ENCODE results near the gene CTNND2.
"Not testable (repeated sequence)": the region's sequence is repeated elsewhere in the genome, so short reads cannot be mapped to it uniquely, and the experiment has no call there.

CTNND2 gene

DNA sequence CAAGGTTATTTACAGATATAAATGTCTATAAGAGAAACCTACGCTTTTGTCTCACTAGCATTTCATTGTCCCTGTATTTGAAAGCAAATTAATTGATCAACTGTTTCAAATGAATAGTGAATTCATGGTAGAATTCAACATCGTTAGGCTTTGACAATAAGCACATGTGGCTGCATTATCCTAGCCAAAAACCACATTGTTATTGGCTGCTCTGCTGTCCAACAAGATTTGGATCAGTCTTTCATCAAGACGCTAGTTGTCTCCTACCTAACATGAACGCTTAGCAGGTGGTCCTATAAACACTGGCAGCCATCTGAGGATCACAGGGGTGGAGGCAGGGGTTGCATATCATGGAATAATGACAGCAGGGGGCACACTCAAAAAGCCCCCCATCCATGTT is 455.0 kb downstream of the CTNND2 start:
- DNase-seq, result no peak

DNA sequence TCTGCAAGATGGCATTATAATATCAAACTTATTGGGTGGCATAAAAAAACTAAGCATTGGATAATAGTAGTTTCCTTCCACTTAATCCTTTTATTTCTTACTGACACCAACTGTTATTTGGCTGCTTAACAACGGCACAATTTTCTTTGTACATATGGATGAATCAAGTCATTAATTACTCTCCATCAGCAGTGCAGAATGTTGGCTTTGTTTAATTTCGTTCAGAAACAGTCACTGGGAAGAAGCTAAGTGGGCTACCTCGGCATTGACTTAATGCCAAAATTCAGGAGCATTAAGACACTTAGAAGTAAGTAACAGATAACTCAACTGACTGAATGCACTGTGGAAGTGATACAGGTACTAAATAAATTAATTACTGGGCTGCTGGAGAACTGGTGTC is 460.4 kb downstream of the CTNND2 start:
- DNase-seq, result no peak

DNA sequence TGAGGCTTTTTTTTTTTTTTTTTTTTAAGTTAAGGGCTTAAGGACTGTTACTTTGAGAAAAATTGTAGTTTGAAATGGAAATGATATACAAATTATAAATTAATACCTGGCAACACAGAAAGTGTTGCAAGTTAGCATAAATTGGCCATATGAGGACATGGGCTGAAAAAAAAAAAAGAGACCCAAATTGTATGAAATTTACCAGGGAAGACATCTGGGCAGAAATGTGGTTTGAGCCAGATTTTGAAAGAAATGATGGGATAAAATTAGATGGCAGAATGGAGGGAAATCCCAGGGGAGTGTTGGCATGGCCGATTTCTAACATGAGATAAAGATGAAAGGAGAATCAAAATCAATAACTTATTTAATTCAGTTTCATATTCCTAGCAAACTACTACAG is 472.1 kb downstream of the CTNND2 start:
- no peak for DNase-seq

DNA sequence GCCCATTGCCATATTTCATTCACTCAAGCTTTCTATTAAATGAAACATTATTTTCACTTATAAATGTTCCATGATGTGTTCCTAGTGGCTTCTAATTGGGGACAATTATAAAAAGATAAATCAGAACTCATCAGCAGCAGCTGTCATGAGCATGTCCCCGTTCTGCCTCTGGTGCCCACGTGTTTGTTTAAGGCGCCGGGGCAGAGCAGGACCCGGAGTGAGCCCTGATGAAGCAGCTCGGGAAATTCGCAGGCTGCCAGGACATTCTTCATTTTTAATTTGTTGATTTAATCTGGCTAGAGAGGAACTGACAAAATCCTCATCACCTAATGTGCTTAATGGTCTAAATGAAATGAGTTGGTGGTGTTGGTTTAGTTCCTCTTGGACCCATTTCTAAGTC is 475.0 kb downstream of the CTNND2 start:
- no peak for DNase-seq

DNA sequence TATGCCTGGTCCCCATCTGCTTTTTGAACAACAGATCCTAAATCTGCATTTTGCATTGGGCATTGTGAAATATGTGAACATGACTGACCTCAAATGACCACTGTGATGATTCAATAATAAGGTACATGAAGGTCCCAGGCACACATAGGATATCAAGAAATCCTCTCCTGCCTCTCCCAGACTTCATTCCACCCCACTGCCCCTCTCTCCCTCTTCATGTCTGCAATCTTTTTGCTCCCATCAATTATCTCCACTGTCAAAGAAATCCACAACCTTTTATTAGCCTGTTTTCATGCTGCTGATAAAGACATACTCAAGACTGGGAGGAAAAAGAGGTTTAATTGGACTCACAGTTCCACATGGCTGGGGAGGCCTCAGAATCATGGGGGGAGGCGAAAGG is 476.7 kb downstream of the CTNND2 start:
- DNase-seq, result no peak

DNA sequence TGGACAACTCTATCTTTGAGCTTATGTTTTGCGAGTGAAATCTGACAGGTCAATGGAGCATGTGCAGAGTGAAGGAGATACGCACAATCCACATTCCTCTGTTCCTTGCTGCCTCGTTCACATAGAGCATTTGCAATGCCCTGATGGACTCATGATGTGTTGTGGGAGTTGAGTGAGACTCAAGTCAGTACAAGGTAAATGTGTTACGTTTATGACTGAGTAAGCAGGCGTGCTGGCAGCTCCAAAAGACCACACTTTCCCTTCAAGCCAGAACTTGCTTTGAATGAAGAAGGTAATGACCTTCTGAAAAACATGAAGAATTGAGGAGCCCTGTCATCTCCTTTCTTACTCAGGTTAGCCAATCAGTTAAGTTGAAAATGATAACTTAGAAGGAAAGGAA is 477.8 kb downstream of the CTNND2 start:
- DNase-seq, result no peak

DNA sequence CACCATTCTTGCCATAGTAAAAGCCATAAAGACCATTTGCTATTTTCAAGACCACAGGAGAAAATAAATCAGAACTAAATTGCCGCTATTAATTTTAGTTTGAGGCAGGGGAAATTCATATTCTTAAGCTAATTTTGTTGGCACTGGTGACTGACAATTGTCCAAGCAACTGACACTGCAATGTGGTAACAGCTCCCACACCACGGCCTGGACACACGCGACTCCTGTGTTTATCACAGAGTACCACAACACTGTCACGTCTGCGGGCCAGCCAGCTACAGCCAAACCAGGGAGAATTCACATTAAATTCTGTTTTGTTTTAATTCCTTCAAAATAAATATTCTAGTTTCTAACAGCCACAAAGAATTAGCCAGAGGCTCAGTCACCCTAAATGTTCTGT is 481.9 kb downstream of the CTNND2 start:
- no peak for DNase-seq

DNA sequence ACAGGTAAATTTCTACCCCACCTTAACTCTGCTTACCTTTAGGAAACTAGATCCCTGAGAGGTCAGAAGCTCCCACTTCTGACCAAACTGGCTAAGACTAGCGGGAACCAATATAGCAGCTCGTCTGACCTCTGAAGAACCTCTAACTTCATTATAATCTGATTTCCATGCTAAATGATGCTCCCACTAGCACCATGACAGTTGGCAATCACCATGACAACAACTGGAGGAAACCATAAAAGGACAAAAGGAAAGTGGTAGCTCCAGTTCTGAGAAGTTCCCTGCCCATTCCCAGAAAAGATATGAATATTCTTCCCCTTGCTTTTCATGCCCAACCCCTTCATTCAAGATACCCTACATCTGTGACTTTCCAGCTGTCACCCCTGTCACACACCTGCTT is 483.3 kb downstream of the CTNND2 start:
- DNase-seq, result no peak

DNA sequence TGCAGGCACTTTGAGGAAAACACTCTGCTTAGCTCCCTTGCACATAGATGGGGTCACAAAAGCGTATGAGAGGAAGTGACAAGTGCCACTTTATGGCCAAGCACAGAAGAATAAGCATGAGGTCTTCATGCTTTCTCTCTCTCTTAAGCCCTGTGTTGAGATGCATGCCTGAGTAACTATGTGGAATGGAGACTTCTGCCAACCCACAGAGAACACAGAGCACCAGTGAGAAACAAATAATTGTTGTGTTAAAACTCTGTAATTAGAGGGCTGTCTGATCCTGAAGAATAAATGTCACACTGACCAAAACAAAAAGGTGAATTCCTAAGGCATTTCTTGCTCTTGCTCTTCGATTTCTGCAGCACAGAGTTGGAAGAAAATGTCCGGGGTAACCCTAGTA is 488.5 kb downstream of the CTNND2 start:
- no peak for DNase-seq

DNA sequence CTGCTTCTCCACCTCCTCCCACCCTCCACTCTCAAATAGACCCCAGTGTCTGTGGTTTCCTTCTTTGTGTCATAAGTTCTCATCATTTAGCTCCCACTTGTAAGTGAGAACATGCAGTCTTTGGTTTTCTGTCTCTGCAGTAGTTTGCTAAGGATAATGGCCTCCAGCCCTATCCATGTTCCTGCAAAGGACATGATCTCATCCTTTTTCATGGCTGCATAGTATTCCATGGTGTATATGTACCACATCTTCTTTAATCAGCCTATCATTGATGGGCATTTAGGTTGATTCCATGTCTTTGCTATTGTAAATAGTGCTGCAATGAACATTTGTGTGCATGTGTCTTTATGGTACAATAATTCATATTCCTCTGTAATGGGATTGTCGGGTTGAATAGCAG is 489.5 kb downstream of the CTNND2 start:
- DNase-seq, result not testable (repeated sequence)

DNA sequence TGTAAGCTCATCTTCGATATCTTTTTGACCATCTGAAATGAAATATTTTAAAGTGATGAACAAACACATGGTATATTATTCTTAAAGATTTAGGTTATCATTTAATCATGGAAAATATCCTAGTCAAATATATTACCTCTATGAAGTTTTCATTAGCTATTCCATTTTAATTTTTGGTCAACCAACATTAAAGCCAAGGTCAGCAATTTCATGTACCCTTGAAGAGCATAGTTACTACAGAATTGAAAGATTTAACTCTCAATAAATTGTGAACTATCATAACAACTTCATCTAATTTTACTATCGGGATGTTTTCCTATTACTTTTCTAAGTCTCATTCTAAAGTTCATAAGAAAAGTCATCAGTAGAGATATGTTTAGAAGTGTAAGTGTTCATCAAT is 492.6 kb downstream of the CTNND2 start:
- DNase-seq, result no peak

DNA sequence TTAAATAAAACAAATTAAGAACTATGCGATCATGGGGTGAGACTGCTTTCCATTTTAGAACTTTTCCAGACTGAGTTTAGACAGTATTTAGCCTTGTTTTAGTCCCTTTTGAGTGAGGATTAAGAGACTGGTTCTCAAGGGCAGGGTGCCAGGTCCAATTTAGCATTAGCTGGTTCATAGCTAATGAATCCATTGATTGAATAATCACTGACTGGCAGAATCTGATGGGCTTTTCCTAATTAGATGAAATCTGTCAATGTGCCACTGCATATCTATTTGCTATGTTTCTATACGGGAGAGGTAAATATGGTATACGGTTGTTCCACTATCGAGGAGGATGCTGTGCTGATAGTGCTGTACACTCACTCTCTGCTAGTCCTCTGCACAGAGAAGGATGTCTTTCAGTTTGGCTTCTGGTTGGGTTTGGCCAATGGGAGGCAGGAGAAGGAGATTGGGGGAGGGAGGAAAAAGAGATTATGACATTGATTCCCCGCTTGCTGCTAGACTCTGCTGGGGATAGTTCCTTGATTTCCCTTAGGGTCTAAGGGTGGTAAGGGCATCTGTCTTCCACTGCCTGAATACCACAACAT is 496.6 kb downstream of the CTNND2 start:
- DNase-seq, result no peak

DNA sequence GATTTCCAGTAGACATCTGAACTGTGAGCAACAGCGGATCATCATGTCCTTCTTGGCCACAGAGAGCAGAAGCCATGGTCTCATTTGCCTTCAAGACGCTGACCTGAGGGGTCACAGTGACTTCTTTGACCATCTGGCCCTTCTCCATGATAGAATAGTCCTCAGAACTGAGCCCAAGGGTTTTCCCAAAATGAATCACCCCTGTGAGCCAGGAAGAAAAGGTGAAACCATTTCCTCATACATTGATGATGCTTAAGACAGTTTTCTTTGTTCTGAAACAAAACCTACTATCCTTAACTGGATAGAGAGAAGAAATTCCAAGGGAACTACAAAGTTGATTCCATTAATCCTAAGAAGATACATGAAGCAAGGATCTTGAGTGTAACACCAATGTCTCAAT is 503.9 kb downstream of the CTNND2 start:
- DNase-seq, result no peak

DNA sequence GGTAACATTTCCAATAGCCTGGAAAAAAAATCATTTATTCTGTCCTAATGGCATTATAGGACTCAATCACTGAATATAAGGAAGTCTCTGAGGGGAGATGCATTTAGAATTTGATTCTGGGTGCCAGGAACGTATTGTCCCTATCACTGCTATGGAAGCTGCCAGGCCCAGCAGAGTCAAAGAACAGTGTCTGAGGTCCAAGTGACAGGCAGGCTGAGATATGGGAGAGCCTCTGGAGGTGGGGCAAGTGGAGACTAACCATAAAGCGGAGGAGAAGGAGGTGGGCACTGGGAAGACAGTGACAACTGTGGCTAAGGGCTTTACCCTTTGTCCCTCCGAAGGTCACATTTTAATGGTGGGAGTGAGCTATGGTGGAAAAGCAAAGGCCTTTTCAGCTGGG is 505.5 kb downstream of the CTNND2 start:
- DNase-seq, result no peak

DNA sequence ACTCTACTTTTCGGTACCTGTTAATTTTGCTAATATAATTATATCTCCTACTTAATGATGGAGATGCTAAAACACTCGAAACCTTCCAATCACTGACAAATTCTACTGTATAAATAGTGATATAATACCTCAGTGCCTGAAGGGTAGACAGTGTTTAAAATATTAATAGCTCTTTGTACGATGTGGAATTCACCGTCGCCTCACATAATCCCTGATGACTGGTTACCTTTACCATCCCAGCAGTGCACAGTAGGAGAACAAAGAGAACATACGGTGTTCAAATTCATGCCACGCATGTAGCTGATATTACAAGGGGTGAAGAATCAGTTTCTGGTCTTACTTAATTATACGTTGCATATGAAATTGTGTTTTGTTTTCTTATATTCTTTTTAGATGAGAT is 506.7 kb downstream of the CTNND2 start:
- DNase-seq, result no peak

DNA sequence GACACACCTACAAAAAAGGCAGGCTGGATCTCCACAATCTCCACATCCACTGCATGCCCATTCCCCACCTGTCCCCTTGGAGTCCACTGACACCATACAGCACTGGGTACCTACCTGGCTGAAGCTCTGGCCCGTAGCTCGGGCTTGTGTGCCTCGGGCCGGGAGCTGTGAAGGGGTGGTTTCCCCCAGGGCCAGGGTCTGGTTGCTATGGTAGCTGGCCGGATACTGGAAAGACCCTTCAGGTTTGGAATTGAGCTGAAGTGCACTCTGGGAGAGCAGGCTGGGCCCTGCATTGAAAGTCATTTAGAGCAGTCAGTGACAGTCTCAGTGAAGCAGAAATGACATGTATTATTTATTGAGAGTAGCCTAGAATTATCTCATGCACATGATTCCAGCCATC is 507.3 kb downstream of the CTNND2 start:
- DNase-seq, result no peak

DNA sequence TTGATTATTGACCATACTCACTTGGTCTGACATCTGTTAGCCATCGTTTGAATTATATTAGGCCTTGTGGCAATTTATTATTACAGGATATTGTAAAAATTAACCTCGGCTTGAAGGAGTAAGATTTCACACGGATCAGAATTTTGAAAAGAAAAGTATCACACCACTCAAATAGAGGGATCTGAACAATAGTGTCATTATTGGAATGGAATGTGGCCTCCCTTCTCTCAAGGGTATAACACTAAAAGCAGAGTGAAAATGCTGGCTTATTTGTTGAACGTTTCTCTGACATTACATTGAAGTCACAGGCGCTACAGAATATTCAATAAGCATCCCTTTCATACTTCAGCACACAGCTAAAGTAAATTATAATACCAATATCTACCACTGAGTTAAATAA is 509.3 kb downstream of the CTNND2 start:
- no peak for DNase-seq

DNA sequence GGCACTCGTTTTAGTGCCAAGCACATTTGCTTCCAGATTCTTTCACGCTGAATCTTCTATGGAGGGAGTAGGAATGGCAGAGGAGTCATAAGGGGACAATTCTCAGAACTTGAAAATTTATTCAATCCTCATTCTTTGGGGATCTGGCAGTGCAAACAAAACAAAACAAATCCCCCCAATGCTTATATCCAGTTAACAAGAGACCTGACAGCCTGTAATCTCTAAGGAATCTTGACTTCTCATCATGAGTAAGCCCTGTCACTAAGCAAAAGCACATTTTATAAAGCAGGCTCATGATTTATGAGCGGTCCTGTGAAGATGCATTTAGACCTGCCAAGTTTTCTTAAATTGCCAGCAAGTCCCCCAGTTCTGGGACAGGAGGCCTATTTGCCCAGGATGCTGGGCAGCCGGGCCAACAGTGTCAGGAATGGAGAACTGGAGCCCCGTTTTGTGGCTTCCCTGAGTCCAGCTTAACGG is 513.9 kb downstream of the CTNND2 start:
- no peak for DNase-seq

DNA sequence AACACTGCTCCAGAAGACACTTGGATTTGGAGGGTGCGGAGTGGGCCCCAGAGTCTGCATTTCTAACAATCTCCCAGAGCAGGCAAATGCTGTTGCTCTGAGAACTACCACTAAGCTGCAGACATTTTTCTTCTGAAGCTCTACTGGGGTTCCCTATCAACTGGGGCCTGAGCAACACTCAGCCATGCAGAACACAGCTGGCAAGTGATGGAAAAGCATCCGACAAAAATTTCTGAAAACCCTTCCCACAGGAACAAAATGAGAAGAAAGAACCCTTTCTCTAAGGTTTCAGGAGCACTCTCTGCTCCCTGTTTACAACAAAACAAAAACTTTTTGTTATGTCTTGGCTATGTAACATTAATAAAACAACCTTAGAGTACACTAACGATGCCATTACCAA is 516.9 kb downstream of the CTNND2 start:
- no peak for DNase-seq

DNA sequence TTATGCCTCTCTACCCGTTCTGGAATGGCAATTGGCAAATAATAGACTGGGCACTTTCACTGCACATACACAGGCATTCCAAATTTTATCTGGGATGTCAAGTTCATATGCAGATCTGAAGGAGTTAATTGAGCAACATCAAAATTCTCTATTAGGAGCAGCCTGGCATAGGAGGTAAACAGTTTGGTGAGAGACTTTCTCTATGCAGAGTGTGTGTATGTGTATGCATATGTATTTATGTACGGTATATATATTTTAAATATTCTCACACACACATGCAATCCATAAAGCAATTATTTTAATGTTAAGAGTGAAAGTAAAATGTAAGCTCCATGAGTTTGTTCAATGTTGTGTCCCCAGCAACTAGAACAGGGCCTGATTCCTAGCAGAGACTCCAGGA is 517.8 kb downstream of the CTNND2 start:
- no peak for DNase-seq

DNA sequence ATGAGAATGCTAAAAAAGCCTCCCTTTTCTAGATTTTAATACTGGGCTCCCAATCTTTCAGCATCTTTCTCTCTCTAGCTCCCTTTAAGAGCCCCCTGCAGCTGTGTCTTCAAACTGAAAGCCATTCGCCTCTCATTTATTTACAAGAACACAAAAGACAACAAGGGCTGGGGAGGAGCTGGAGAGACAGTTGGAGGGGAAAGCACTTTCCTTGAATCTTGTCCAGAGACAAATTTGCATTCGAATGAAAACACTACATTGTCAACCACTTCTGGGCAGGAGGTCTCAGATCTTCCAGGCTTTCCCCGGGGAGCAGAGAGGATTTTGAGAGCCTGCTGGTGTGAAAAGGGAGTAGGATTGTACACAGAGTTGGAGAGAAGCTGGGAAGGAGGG is 518.3 kb downstream of the CTNND2 start:
- no peak for DNase-seq

DNA sequence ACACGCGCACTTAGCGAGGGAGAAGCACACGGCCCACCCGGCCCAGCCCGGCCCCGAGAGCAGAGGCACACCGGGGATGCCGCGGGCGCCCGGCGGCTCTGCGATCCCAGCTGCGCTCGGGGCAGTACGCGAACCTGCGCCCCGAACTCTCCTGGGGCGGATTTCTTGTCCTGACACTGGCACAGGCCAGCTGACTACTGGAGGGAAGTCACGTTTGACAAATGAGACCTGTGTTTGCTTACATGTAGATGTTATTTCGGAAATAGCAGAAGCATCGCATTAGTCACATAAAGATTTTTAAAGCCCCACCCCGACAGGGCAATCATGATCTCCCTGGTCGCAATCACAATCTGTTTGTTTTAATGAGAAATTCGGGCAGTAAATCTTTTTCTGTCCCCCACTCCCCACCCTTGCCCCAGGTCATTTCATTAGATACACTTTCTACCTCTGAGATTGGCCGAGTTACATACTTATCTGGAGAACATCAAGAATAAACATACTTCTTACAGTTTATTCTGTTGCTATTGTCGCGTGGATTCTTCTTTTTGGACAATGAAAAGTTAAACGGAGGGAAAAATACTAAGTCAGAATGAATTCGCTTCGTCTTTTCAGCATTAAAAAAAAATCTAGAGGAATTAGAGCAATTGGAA is 518.9 kb downstream of the CTNND2 start:
- DNase-seq, result no peak

DNA sequence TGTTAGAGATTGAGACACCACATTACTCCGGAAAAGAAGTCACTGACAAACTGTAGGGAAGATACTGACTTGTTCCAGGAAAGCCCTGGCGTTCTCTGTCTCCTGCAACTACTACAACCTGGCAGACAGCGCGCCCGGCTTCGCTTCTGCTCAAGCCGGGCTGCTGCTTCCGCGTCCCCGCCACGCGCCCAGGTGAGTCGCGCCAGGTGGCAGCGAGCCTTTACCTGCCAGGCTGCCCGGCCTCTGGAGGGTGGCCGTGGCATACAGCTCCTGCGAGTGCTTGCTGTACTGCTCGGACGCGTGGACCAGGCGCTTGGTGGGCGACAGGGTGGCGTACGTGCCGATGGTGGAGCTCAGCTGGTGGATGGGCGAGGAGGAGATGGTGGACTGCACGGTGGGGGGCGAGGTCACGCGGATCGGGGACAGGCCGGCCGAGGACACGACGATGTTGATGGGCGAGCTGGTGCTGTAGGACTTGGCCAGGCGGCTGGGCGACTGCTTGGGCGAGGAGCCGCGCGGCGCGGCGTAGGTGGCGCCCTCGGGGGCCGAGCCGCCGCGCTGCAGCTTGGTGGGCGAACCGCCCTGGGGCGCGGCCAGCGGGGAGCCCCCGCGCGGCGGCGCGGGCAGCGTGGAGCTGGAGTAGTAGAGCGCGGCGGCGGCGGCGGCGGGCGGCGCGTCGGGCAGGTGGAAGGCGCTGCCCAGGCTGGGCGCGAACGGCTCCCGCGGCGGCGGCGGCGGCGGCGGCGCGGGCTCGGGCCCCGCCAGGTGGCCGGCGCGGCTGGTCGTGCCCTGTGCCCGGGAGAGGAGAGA is 519.6 kb downstream of the CTNND2 start:
- DNase-seq, result no peak

DNA sequence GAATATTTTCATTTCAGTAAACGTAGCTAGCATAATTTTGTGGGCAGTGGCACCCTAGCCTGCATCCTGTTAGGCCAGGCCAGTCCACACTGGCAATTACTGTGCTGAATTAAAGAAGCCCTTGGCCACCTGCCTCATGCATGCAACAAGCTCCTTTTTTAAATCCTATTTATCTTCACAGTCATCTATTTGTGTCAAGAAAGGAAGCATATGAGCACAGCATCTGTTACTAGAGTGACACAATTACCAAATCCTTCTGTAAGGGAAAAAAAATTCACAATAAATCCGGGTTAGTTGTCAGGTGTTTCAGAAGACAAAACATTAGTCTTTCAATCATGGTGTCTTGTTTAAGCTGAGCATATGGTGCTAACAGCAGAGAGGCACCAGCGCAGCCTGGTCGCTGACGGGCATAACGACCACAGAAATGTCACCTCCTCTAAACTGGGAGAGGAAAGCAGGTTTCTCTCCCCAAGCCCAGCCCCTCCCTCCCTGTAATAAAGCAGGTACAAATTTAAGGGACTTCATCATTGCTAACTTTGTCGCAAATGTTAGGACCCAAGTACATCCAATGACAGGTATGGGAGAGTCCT is 520.6 kb downstream of the CTNND2 start:
- DNase-seq, result no peak

Measured in activated T-cell treated with anti-CD3 and anti-CD28 coated beads, Interleukin-2, amount 50 U/mL, for 1 hour (primary cell).